Testis (tissue), 3 donors: ENCODE results near the gene EPN3. TPM values are rescaled to one million over a fixed set of nuclear protein-coding genes. Genes with fewer than 3 reads are reported as not detected.
A peak's percentile ranks its signal among the peaks of the same experiment; 100 is the strongest.

Source experiments
- DNase-seq: peaks from one replicate; pipeline ENCODE4 v3.0.0-alpha.2; 2019
- H3K27ac ChIP-seq, 2 donors: fragments of 200-600 bp; sonication (generic); one replicate each; pipeline ENCODE4 v1.5.1; 2019
- H3K27me3 ChIP-seq: fragments of 200-600 bp; sonication (generic); one replicate; pipeline ENCODE4 v1.5.1; 2019
- H3K36me3 ChIP-seq: fragments of 200-600 bp; sonication (generic); one replicate; pipeline ENCODE4 v1.5.1; 2017; ENCODE audit warnings: low read depth; ENCODE audit errors: missing control alignments
- H3K4me1 ChIP-seq: fragments of 200-600 bp; sonication (generic); one replicate; pipeline ENCODE4 v1.5.1; 2019
- H3K4me3 ChIP-seq, 2 donors: fragments of 200-600 bp; sonication (generic); one replicate each; pipeline ENCODE4 v1.5.1; 2017 to 2019
- H3K9me3 ChIP-seq: fragments of 200-600 bp; sonication (generic); one replicate; pipeline ENCODE4 v1.5.1; 2017
- POLR2A ChIP-seq: fragments of 450-650 bp; IDR thresholded peaks from one replicate; pipeline ENCODE4 v1.6.1; 2017; ENCODE audit warnings: antibody characterized with exemption, mild to moderate bottlenecking, moderate library complexity
- WGBS, 2 donors: methylation state at CpG; one replicate each; pipeline ENCODE4 v1.1.5; 2018; 5-methylcytosine and 5-hydroxymethylcytosine counted together
- intact Hi-C: fragments of 100-400 bp; cut with DNase I; formaldehyde crosslinking; loops from one replicate; pipeline ENCODE4 v1.15.1; 2023; ENCODE audit warnings: low total_unique reads
- polyA plus RNA-seq: library from polyadenylated mRNA; stranded (reverse); fragments of 350-450 nt; fragmentation: Illumina TruSeq; extraction: RNeasy Lipid Tissue Mini Kit (QIAGEN cat#74804); gene quantifications from one replicate; pipeline ENCODE4 v1.2.3, GENCODE V29; 2014; ENCODE audit warnings: low read depth, low replicate concordance; ENCODE audit not compliant: insufficient read depth
- total RNA-seq, 2 donors: library from RNA; depleted of rRNA; stranded (reverse); fragments of >200 nt; gene quantifications; one replicate each; pipeline ENCODE4 v1.2.3, GENCODE V29; 2016
- TF ChIP-seq, protein P1 (sequence below), 3 experiments: fragments of 450-650 bp in 2 of 3; fragments of 200-600 bp in 1 of 3; sonication (generic) in 1 of 3; IDR thresholded peaks; one replicate each; pipeline ENCODE4 v1.5.1; 2016 to 2019; ENCODE audit warnings: antibody characterized with exemption in 3 of 3, mild to moderate bottlenecking in 2 of 3, moderate library complexity in 1 of 3

The EPN3 gene
- total and polyA plus RNA-seq, 3 donors from 2014 or later: 4.9 to 6.3 (median 6.3) TPM

DNA sequence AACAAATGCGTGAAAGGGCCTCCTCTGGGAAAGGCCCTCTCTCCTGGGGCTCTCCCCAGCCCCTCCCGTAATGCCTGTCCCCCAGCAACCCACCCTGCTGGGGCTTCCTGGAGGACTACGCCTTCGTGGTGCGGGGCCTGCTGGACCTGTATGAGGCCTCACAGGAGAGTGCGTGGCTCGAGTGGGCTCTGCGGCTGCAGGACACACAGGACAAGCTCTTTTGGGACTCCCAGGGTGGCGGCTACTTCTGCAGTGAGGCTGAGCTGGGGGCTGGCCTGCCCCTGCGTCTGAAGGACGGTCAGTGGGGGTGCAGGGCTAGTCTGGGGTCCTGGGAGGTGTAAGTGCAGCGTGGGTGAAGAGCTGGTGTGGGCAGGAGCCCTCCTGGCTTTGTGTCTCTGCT is 19.3 kb downstream of the EPN3 start:
- no peaks in the 10 kb centered on the region for H3K9me3 ChIP-seq
- intact Hi-C loops: loop anchor here (10.0 kb wide), 1 partner anchor 283 kb away; the partner anchor contains the start of gene WFIKKN2
- H3K27me3 ChIP-seq: no peaks in the 10 kb centered on the region
- H3K4me3 ChIP-seq: no peak overlapping the region
- no peak for DNase-seq
- TF ChIP-seq POLR2A: no peak
- TF ChIP-seq, protein P1, sequence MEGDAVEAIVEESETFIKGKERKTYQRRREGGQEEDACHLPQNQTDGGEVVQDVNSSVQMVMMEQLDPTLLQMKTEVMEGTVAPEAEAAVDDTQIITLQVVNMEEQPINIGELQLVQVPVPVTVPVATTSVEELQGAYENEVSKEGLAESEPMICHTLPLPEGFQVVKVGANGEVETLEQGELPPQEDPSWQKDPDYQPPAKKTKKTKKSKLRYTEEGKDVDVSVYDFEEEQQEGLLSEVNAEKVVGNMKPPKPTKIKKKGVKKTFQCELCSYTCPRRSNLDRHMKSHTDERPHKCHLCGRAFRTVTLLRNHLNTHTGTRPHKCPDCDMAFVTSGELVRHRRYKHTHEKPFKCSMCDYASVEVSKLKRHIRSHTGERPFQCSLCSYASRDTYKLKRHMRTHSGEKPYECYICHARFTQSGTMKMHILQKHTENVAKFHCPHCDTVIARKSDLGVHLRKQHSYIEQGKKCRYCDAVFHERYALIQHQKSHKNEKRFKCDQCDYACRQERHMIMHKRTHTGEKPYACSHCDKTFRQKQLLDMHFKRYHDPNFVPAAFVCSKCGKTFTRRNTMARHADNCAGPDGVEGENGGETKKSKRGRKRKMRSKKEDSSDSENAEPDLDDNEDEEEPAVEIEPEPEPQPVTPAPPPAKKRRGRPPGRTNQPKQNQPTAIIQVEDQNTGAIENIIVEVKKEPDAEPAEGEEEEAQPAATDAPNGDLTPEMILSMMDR (IDR thresholded peaks at IDR 0.05): no peak
- no peak overlapping the region for H3K27ac ChIP-seq
- no peaks in the 10 kb centered on the region for H3K36me3 ChIP-seq
- H3K4me1 ChIP-seq: peaks cover 9% of the 10 kb centered on the region
- 79 to 91% methylated on average over 5 to 12 of the region's 12 CpGs for WGBS, 2 donors

DNA sequence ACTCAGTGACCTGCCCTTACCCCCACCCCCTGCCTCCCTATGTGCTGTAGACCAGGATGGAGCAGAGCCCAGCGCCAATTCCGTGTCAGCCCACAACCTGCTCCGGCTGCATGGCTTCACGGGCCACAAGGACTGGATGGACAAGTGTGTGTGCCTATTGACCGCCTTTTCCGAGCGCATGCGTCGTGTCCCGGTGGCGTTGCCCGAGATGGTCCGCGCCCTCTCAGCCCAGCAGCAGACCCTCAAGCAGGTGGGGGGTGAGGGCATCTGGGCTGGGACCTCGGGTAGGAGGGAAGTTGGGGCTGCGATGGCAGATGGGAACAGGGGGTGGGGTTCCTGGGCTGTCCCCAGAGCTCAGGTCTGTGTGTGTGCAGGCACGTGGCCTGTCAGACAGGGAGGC is 21.7 kb downstream of the EPN3 start:
- no peaks in the 10 kb centered on the region for H3K9me3 ChIP-seq
- intact Hi-C loops: loop anchor here (10.0 kb wide), 1 partner anchor 281 kb away; the partner anchor contains the start of gene WFIKKN2
- WGBS, 2 donors: 93 to 96% methylated on average over 12 to 17 of the region's 17 CpGs
- TF ChIP-seq POLR2A: no peak
- TF ChIP-seq, protein P1 (IDR thresholded peaks at IDR 0.05): no peak
- H3K27ac ChIP-seq: no peak overlapping the region
- no peak overlapping the region for H3K4me3 ChIP-seq
- H3K36me3 ChIP-seq: no peaks in the 10 kb centered on the region
- peaks cover 4% of the 10 kb centered on the region for H3K4me1 ChIP-seq
- no peaks in the 10 kb centered on the region for H3K27me3 ChIP-seq
- no peak for DNase-seq

DNA sequence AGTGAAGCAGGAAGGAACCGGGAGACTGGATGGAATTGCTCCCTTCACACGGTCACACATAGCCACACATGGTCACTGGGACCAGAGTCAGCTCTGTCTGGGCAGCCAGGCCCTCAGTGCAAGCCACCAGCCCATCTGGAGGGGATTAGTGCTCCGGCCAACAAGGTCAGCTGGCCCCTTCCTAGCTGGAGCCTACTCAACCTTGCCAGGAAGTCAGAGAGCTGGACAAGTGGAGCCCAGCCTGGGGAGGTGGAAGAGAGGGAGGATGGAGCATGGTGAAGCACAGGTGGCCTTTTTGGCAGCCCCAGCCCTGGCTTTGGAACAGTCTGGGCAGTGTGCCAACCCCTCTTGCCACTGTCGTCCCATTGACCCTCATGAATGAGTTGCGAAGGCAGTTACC is 24.3 kb downstream of the EPN3 start:
- TF ChIP-seq, protein P1 (IDR thresholded peaks at IDR 0.05): no peak
- TF ChIP-seq POLR2A: no peak
- no peaks in the 10 kb centered on the region for H3K9me3 ChIP-seq
- WGBS, 2 donors: 57 to 59% methylated on average over 4 to 5 of the region's 5 CpGs
- no peaks in the 10 kb centered on the region for H3K27me3 ChIP-seq
- intact Hi-C loops: loop anchor here (5.0 to 10.0 kb wide), 2 partner anchors 70 to 278 kb away; partner anchors contain the start of gene WFIKKN2
- peaks cover 24% of the 10 kb centered on the region for H3K4me1 ChIP-seq
- H3K4me3 ChIP-seq: no peak overlapping the region
- no peak overlapping the region for H3K27ac ChIP-seq
- H3K36me3 ChIP-seq: no peaks in the 10 kb centered on the region
- DNase-seq: no peak

DNA sequence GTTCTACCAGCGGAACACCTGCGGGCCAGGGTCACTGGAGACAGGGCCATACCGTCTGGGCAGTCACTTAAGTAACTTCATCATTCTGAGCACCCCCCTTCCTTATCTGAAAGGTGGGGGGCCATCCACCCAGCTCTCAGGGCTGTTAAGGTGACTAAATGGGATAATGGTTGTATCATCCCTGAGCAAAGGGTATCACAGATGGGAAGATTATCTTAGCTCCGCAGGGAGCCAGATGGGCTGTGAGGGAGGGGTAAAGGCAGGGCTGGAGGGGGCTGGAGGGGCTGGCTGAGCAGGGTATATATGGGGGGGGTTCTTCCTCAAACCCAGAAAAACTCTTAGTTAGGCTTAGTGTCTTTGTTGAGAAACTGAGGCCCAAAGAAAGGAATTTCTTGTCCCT is 25.1 kb downstream of the EPN3 start:
- WGBS, 2 donors: 89 to 98% methylated on average over 4 of the region's 4 CpGs
- Histone ChIP-seq H3K27ac (no peak overlapping the region), H3K9me3 (no peaks in the 10 kb centered on the region), H3K36me3 (no peaks in the 10 kb centered on the region), H3K4me1 (peaks cover 24% of the 10 kb centered on the region), H3K4me3 (no peak overlapping the region), H3K27me3 (no peaks in the 10 kb centered on the region)
- intact Hi-C loops: loop anchor here (5.0 to 10.0 kb wide), 2 partner anchors 70 to 277 kb away; partner anchors contain the start of gene WFIKKN2
- no peak for DNase-seq
- TF ChIP-seq, protein P1 (IDR thresholded peaks at IDR 0.05): no peak
- TF ChIP-seq POLR2A: no peak

DNA sequence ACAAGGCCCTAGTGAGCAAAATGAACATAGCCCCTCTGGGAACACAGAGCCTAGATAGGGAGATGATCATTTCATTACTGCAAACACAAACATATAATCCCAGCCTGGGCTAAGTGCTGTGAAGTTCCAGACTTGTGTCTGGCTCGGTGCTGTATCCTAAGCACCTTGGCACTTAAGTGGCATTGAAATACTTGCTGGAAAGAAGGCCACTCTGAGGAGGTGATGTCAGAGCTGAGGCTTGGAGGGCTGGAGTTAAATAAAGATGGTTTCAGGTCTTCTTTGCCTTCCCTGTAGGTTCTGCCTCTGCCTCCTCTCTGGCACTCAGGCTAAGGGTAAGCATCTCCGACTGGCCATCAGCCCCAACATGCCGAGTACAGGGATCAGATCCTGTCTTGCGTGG is 25.6 kb downstream of the EPN3 start:
- Histone ChIP-seq H3K27me3 (no peaks in the 10 kb centered on the region), H3K9me3 (no peaks in the 10 kb centered on the region), H3K27ac (peak overlapping the region in 1 of 2 donors; percentile 50), H3K4me1 (peaks cover 24% of the 10 kb centered on the region), H3K4me3 (no peak overlapping the region), H3K36me3 (no peaks in the 10 kb centered on the region)
- no peak for DNase-seq
- TF ChIP-seq, protein P1 (IDR thresholded peaks at IDR 0.05): no peak
- no peak for TF ChIP-seq POLR2A
- intact Hi-C loops: loop anchor here (5.0 to 10.0 kb wide), 2 partner anchors 69 to 277 kb away; partner anchors contain the start of gene WFIKKN2
- WGBS, 2 donors: 68 to 76% methylated on average over 4 of the region's 4 CpGs
